Endothelial cell of umbilical vein (primary cell): ENCODE data around the gene OSBP2. TPM values are rescaled to one million over a fixed set of nuclear protein-coding genes. Genes with fewer than 3 reads are reported as not detected.

Source experiments
- BruUV-seq: library from RNA; stranded (reverse); fragments of 400-500 nt; replicated peaks from 2 replicates; lab custom pipeline; 2021; lab: Mats Ljungman, UMichigan
- CTCF ChIA-PET: fragments of 300-600, 350-600 bp; sonication (Branson Sonifier 250); formaldehyde crosslinking; loops from one replicate; lab custom pipeline; 2021; ENCODE audit warnings: antibody characterized with exemption, inconsistent platforms; lab: Charles Lee
- POLR2A ChIA-PET: fragments of 300-600, 350-600 bp; sonication (Branson Sonifier 250); formaldehyde crosslinking; loops from one replicate; lab custom pipeline; 2021; ENCODE audit warnings: antibody characterized with exemption, inconsistent platforms; lab: Charles Lee
- DNase-seq: peaks from one replicate; pipeline ENCODE4 v3.0.0-alpha.2; 2011; ENCODE audit warnings: low read depth, low spot score
- FAIRE-seq: peaks from 2 replicates; lab custom pipeline; 2011; peaks lifted over from hg19 to GRCh38; lab: Jason Lieb, UNC
- H2AFZ ChIP-seq: 2 replicates; pipeline ENCODE4 v1.6.0; 2012; ENCODE audit warnings: low read depth, low read length, control low read depth, inconsistent platforms
- H3K27ac ChIP-seq: 2 replicates; pipeline ENCODE4 v1.5.1; 2011; ENCODE audit warnings: low read depth, mild to moderate bottlenecking, control low read depth, low read length, moderate library complexity; ENCODE audit not compliant: insufficient read depth
- H3K27me3 ChIP-seq, 2 experiments: 2 replicates each; pipeline versions ENCODE4 v1.6.0 to v1.6.1; 2011; ENCODE audit warnings: low read length in 2 of 2, mixed read lengths in 1 of 2; ENCODE audit not compliant: control insufficient read depth in 2 of 2, insufficient read depth in 2 of 2
- H3K36me3 ChIP-seq, 2 experiments: 2 replicates in 1 of 2; 3 replicates in 1 of 2; pipeline ENCODE4 v1.5.1; 2011; ENCODE audit warnings: low read length in 2 of 2, mild to moderate bottlenecking in 1 of 2, moderate library complexity in 1 of 2; ENCODE audit not compliant: control insufficient read depth in 2 of 2, insufficient read depth in 2 of 2; ENCODE audit errors: extremely low read depth in 1 of 2
- H3K4me1 ChIP-seq: 3 replicates; pipeline ENCODE4 v1.5.1; 2011; ENCODE audit warnings: mild to moderate bottlenecking, low read length; ENCODE audit not compliant: control insufficient read depth, insufficient read depth; ENCODE audit errors: extremely low read depth
- H3K4me2 ChIP-seq: 2 replicates; pipeline ENCODE4 v1.6.1; 2011; ENCODE audit warnings: low read length, control low read depth, mixed read lengths; ENCODE audit not compliant: insufficient read depth
- H3K4me3 ChIP-seq, 3 experiments: fragments of 200-600 bp in 1 of 3; sonication (generic), shearing (Covaris generic) in 1 of 3; replicated peaks in 1 of 3; 2 replicates each; pipeline ENCODE4 v1.5.1; 2011 to 2016; ENCODE audit warnings: control low read depth in 3 of 3, low read length in 3 of 3, mild to moderate bottlenecking in 2 of 3, inconsistent platforms in 1 of 3, low read depth in 1 of 3, moderate library complexity in 1 of 3; ENCODE audit not compliant: insufficient read depth in 1 of 3
- H3K79me2 ChIP-seq: 2 replicates; pipeline ENCODE4 v1.6.0; 2012; ENCODE audit warnings: low read length, inconsistent platforms; ENCODE audit not compliant: control insufficient read depth, insufficient read depth
- H3K9ac ChIP-seq: replicated peaks from 2 replicates; pipeline ENCODE3; 2011; ENCODE audit warnings: low read length, control low read depth; ENCODE audit not compliant: insufficient read depth; ENCODE audit errors: extremely low read depth
- H3K9me1 ChIP-seq: replicated peaks from 3 replicates; pipeline ENCODE4 v1.6.0; 2011; ENCODE audit warnings: mild to moderate bottlenecking, low read length; ENCODE audit not compliant: control insufficient read depth, insufficient read depth; ENCODE audit errors: extremely low read depth
- H3K9me3 ChIP-seq: replicated peaks from 2 replicates; pipeline ENCODE4 v1.5.1; 2012; ENCODE audit warnings: low read length, inconsistent platforms; ENCODE audit not compliant: control insufficient read depth, insufficient read depth
- H4K20me1 ChIP-seq: replicated peaks from 2 replicates; pipeline ENCODE3; 2011; ENCODE audit warnings: mild to moderate bottlenecking, low read length; ENCODE audit not compliant: control insufficient read depth, insufficient read depth; ENCODE audit errors: extremely low read depth
- EZH2 ChIP-seq: IDR thresholded peaks from 2 replicates; pipeline ENCODE4 v1.6.1; 2012; ENCODE audit warnings: borderline replicate concordance, low read depth, mild to moderate bottlenecking, moderate library complexity, low read length, inconsistent platforms; ENCODE audit not compliant: severe bottlenecking
- FOS ChIP-seq: IDR thresholded peaks from 2 replicates; pipeline ENCODE4 v1.6.1; 2011; ENCODE audit warnings: mild to moderate bottlenecking, low read length, moderate library complexity, borderline replicate concordance; ENCODE audit not compliant: insufficient read depth
- GATA2 ChIP-seq: IDR thresholded peaks from 2 replicates; pipeline ENCODE4 v1.7.0; 2011; ENCODE audit warnings: low read depth, mild to moderate bottlenecking, moderate library complexity, mixed read lengths, low read length; ENCODE audit not compliant: insufficient read length, insufficient read depth
- JUN ChIP-seq: IDR thresholded peaks from 2 replicates; pipeline ENCODE4 v1.6.1; 2011; ENCODE audit warnings: borderline replicate concordance, low read depth; ENCODE audit not compliant: insufficient read length, insufficient read depth
- MYC ChIP-seq: IDR thresholded peaks from one replicate; pipeline ENCODE4 v1.6.1; 2011; ENCODE audit warnings: mild to moderate bottlenecking, low read depth, low read length
- POLR2A ChIP-seq: IDR thresholded peaks from 2 replicates; pipeline ENCODE4 v1.6.1; 2012; ENCODE audit warnings: low read depth, mild to moderate bottlenecking, control low read depth, low read length
- POLR2AphosphoS5 ChIP-seq: IDR thresholded peaks from 2 replicates; pipeline ENCODE4 v1.6.1; 2012; ENCODE audit warnings: low read depth, mild to moderate bottlenecking, control low read depth, low read length, moderate library complexity; ENCODE audit not compliant: insufficient read depth
- dilution Hi-C: fragments of 300-500 bp; cut with MboI; formaldehyde crosslinking; loops from one replicate; pipeline ENCODE4 v1.15.0; 2019; ENCODE audit warnings: low sequenced_read_pairs; ENCODE audit not compliant: extremely low pct_ligation_motif_present
- intact Hi-C: fragments of 100-400 bp; cut with micrococcal nuclease; formaldehyde crosslinking; loops from one replicate; pipeline ENCODE4 v1.10.0; 2022
- polyA plus RNA-seq, 4 experiments: library from polyadenylated mRNA; depleted of rRNA in 3 of 4; stranded (reverse) in 3 of 4; unstranded in 1 of 4; fragments of >200 nt; gene quantifications; 2 replicates each; pipeline versions ENCODE4 v1.2.1 to v1.2.3, GENCODE V29; 2011 to 2012; ENCODE audit warnings: missing spikeins in 1 of 4
- total RNA-seq: library from RNA; stranded (reverse); gene quantifications from 2 replicates; pipeline ENCODE4 v1.2.3, GENCODE V29; 2021
- TF ChIP-seq, protein P1 (sequence below), 2 donors: IDR thresholded peaks; 1 replicate in 1 of 2; 2 replicates in 1 of 2; pipeline ENCODE4 v1.5.1; 2011; ENCODE audit warnings: low read length in 2 of 2, mild to moderate bottlenecking in 2 of 2, moderate library complexity in 2 of 2, control low read depth in 1 of 2, inconsistent platforms in 1 of 2, low read depth in 1 of 2; ENCODE audit not compliant: insufficient read depth in 1 of 2; ENCODE audit errors: extremely low read depth in 1 of 2
- TF ChIP-seq, protein P2 (sequence below): IDR thresholded peaks from 2 replicates; pipeline ENCODE4 v1.6.1; 2011; ENCODE audit not compliant: insufficient read depth, insufficient read length

The OSBP2 gene
- total and polyA plus RNA-seq, 2 donors (not counting 3 experiments of a cell fraction or from before 2014, with no cell fraction given): 4.1 to 7.5 TPM

DNA sequence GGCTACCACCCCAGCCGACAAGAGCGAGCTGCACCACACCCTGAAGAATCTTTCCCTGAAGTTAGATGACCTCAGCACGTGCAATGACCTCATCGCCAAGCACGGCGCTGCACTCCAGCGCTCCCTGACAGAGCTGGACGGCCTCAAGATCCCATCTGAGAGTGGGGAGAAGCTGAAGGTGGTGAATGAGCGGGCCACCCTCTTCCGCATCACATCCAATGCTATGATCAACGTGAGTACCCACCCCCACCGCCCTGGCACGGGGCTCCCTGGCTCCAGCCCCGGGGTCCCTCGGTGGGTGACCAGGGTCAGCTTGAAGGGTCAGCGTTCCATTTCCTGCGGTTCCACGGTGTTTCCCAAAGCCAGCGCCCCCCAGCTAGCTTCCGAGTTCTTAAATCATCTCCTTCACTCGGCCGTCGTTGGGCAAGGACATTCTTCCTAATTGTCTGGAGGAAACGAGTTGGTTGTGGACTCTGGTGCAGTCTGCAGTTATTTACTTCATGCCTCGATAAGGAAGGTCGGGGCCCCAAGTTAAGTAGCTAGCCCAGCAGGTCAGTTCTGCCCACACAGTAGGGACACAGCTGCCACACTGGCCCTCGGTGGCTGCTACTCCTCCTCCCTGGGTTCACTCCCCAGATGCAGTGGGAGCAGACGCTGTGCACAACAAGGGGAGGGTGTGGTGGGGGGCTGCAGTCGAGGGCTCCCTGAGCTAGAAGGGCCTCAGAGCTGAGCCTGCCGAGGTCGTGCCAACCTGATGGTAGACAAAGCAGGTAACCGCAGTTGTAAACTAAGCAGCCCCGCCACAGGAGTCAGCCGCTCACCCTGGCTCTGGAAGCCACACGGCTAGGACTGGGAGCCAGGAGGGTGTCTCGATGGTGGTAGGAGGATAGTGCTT lies 176.0 kb downstream of the OSBP2 start:
- Histone ChIP-seq H3K36me3 (no peaks in the 10 kb centered on the region), H4K20me1 (no peaks in the 10 kb centered on the region), H3K4me2 (no peak overlapping the region), H3K27me3 (no peaks in the 10 kb centered on the region), H3K4me1 (peaks cover 14% of the 10 kb centered on the region), H3K27ac (no peak overlapping the region), H3K4me3 (no peak overlapping the region), H3K9me3 (no peaks in the 10 kb centered on the region), H2AFZ (no peak overlapping the region), H3K9ac (no peak overlapping the region), H3K9me1 (no peaks in the 10 kb centered on the region), H3K79me2 (no peaks in the 10 kb centered on the region)
- no peak for DNase-seq
- POLR2A ChIA-PET: no interaction called here
- dilution Hi-C loops: no loop called here
- CTCF ChIA-PET: interaction anchor here (0.9 to 2.6 kb wide), 5 partner anchors 14 to 108 kb away, joined by 3 to 8 read pairs (median 5); no protein-coding TSS in a partner anchor
- intact Hi-C loops: no loop called here
- no peak for FAIRE-seq
- no peak for TF ChIP-seq FOS
- TF ChIP-seq, protein P1, sequence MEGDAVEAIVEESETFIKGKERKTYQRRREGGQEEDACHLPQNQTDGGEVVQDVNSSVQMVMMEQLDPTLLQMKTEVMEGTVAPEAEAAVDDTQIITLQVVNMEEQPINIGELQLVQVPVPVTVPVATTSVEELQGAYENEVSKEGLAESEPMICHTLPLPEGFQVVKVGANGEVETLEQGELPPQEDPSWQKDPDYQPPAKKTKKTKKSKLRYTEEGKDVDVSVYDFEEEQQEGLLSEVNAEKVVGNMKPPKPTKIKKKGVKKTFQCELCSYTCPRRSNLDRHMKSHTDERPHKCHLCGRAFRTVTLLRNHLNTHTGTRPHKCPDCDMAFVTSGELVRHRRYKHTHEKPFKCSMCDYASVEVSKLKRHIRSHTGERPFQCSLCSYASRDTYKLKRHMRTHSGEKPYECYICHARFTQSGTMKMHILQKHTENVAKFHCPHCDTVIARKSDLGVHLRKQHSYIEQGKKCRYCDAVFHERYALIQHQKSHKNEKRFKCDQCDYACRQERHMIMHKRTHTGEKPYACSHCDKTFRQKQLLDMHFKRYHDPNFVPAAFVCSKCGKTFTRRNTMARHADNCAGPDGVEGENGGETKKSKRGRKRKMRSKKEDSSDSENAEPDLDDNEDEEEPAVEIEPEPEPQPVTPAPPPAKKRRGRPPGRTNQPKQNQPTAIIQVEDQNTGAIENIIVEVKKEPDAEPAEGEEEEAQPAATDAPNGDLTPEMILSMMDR (IDR thresholded peaks at IDR 0.05; ENCODE audit: extremely low read depth in 1 of 2, insufficient read depth in 1 of 2, low read depth in 1 of 2, low read length in 2 of 2): no peak
- no peak for TF ChIP-seq MYC
- no peak for TF ChIP-seq POLR2AphosphoS5
- no peak for TF ChIP-seq EZH2
- TF ChIP-seq GATA2: no peak
- TF ChIP-seq JUN: no peak
- TF ChIP-seq, protein P2, sequence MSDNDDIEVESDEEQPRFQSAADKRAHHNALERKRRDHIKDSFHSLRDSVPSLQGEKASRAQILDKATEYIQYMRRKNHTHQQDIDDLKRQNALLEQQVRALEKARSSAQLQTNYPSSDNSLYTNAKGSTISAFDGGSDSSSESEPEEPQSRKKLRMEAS: no peak
- no peak for TF ChIP-seq POLR2A
- no TSS peak for BruUV-seq
